ENCODE data around the gene CSDE1. TPM values are rescaled to one million over a fixed set of nuclear protein-coding genes. Genes with fewer than 3 reads are reported as not detected.

The CSDE1 gene
- total and polyA plus RNA-seq, 4 donors = 135 to 591 (median 294) TPM

DNA sequence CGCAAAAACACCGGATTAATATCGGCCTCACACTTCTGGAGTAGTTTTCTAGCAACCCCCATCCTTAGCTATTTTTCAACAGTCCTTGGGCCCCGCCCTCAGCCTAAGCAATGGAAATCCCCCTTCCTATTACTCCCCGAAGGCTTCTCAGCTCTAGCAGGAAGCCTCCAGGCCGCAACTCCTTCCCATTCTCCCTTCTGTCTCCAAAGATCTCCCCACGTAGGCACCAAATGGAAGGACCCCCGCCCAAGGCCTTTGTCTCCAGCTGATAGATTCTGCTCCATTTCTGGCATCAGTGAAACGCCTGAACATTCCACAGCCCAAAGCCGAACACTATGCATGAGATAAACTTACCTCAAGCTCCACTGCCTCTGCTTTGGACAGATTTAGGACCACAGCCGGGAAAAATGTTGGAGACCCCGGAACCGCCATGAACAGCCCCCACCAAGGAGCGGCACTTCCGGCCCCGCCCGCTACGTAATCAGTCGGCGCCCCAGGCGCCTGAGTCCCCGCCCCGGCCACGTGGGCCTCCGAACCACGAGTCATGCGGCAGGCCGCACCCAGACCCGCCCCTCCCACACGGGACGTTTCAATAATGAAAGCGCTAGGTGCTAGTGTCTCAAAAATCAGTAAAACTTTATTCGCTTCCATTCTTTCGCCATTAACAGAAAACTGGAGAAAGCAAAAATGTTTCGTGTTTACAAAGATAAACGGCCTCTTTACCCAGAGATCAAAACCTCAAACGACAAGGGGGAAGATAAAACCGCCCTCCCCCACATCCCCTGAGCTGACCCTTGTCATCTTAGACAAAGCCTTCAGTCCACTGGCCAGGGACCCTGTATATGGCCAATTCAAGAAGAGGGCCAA is 41.2 kb downstream of the CSDE1 start, which contains the start of gene NRAS:
Gene NRAS (minus strand): TSS at position 468 of the 867 bp plus-strand sequence. CDS start 611 bp downstream, outside the sequence.
- Histone ChIP-seq H3K27ac (ENCODE audit: low read depth in 1 of 2, low read length in 1 of 2) (peak within 1 kb of the TSS; percentile 93 to 95), H3K9me3 (ENCODE audit: control insufficient read depth in 4 of 4, insufficient read depth in 3 of 4, low read length in 3 of 4) (no peaks in the 10 kb centered on the region), H3K36me3 (ENCODE audit: control insufficient read depth in 4 of 4, insufficient read depth in 4 of 4, low read length in 4 of 4) (peaks cover 17 to 53% (median 42%) of the 10 kb centered on the region in 4 donors), H3K4me1 (ENCODE audit: control insufficient read depth in 5 of 5, insufficient read depth in 5 of 5, low read length in 5 of 5) (peaks cover 0 to 11% (median 3%) of the 10 kb centered on the region in 5 donors), H3K27me3 (ENCODE audit: control insufficient read depth in 3 of 3, insufficient read depth in 3 of 3, low read length in 2 of 3) (no peaks in the 10 kb centered on the region), H3K4me3 (peak within 1 kb of the TSS; percentile 76), H3K9ac (ENCODE audit: insufficient read depth in 1 of 2, low read length in 2 of 2) (peak within 1 kb of the TSS; percentile 98)
- 0 to 1% methylated on average over 38 of the region's 38 CpGs for whole genome bisulfite sequencing, 2 donors
- TF ChIP-seq, protein P1, sequence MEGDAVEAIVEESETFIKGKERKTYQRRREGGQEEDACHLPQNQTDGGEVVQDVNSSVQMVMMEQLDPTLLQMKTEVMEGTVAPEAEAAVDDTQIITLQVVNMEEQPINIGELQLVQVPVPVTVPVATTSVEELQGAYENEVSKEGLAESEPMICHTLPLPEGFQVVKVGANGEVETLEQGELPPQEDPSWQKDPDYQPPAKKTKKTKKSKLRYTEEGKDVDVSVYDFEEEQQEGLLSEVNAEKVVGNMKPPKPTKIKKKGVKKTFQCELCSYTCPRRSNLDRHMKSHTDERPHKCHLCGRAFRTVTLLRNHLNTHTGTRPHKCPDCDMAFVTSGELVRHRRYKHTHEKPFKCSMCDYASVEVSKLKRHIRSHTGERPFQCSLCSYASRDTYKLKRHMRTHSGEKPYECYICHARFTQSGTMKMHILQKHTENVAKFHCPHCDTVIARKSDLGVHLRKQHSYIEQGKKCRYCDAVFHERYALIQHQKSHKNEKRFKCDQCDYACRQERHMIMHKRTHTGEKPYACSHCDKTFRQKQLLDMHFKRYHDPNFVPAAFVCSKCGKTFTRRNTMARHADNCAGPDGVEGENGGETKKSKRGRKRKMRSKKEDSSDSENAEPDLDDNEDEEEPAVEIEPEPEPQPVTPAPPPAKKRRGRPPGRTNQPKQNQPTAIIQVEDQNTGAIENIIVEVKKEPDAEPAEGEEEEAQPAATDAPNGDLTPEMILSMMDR (IDR thresholded peaks at IDR 0.05; ENCODE audit: control extremely low read depth, extremely low read depth) = no peak
- DNase-seq = peak; percentile 94 to 96 (median 95)
- peak; percentile 99 for ATAC-seq (ENCODE audit: insufficient read depth, low FRiP score)

DNA sequence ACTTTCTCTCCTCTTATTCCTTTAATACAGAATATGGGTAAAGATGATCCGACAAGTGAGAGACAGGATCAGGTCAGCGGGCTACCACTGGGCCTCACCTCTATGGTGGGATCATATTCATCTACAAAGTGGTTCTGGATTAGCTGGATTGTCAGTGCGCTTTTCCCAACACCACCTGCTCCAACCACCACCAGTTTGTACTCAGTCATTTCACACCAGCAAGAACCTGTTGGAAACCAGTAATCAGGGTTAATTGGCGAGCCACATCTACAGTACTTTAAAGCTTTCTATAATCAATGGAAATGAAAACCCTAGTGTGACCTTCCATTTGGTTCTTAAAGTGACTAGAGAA is 41.9 kb downstream of the CSDE1 start:
- Histone ChIP-seq H3K4me1 (ENCODE audit: control insufficient read depth in 5 of 5, insufficient read depth in 5 of 5, low read length in 5 of 5) (peaks cover 0 to 11% (median 3%) of the 10 kb centered on the region in 5 donors), H3K27ac (ENCODE audit: low read depth in 1 of 2, low read length in 1 of 2) (peak overlapping the region; percentile 93 to 95), H3K4me3 (peak overlapping the region; percentile 76), H3K36me3 (ENCODE audit: control insufficient read depth in 4 of 4, insufficient read depth in 4 of 4, low read length in 4 of 4) (peaks cover 19 to 48% (median 38%) of the 10 kb centered on the region in 4 donors), H3K9me3 (ENCODE audit: control insufficient read depth in 4 of 4, insufficient read depth in 3 of 4, low read length in 3 of 4) (no peaks in the 10 kb centered on the region), H3K27me3 (ENCODE audit: control insufficient read depth in 3 of 3, insufficient read depth in 3 of 3, low read length in 2 of 3) (no peaks in the 10 kb centered on the region), H3K9ac (ENCODE audit: insufficient read depth in 1 of 2, low read length in 2 of 2) (peak overlapping the region; percentile 98)
- DNase-seq (no peak), ATAC-seq (ENCODE audit: insufficient read depth, low FRiP score) (no peak)
- 33 to 46% methylated on average over 4 of the region's 4 CpGs for WGBS, 2 donors
- TF ChIP-seq, protein P1 (IDR thresholded peaks at IDR 0.05; ENCODE audit: control extremely low read depth, extremely low read depth) = no peak

DNA sequence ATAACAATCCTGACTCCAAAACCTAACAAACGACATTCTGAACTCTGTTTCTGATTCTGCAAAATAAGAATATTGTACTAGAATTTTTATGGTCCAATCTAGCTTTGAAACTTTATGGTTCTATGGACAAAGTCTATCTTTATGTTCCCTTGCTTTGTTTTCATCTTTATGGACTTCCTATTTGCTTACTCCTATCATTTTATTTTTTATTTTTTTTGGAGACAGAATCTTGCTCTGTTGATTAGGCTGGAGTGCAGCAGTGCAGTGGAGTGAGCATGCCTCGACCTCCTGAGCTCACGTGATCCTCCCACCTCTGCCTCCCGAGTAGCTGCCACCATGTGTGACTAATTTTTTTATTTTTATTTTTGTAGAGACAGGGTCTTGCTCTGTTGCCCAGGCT is 44.8 kb downstream of the CSDE1 start:
- TF ChIP-seq, protein P1 (IDR thresholded peaks at IDR 0.05; ENCODE audit: control extremely low read depth, extremely low read depth) = no peak

More for the DNA sequence above, 44.8 kb downstream of the CSDE1 start:
- no peak for ATAC-seq (ENCODE audit: insufficient read depth, low FRiP score)
- H3K36me3 ChIP-seq (ENCODE audit: control insufficient read depth in 4 of 4, insufficient read depth in 4 of 4, low read length in 4 of 4) = peaks cover 15 to 43% (median 26%) of the 10 kb centered on the region in 4 donors
- no peak overlapping the region for H3K27ac ChIP-seq (ENCODE audit: low read depth in 1 of 2, low read length in 1 of 2)
- H3K4me1 ChIP-seq (ENCODE audit: control insufficient read depth in 5 of 5, insufficient read depth in 5 of 5, low read length in 5 of 5) = peaks cover 0 to 11% (median 3%) of the 10 kb centered on the region in 5 donors
- H3K4me3 ChIP-seq = no peak overlapping the region
- H3K9me3 ChIP-seq (ENCODE audit: control insufficient read depth in 4 of 4, insufficient read depth in 3 of 4, low read length in 3 of 4) = no peaks in the 10 kb centered on the region
- DNase-seq = no peak
- H3K27me3 ChIP-seq (ENCODE audit: control insufficient read depth in 3 of 3, insufficient read depth in 3 of 3, low read length in 2 of 3) = no peaks in the 10 kb centered on the region
- WGBS, 2 donors = 89 to 94% methylated on average over 4 of the region's 4 CpGs
- no peak overlapping the region for H3K9ac ChIP-seq (ENCODE audit: insufficient read depth in 1 of 2, low read length in 2 of 2)

Data from lung (tissue), 12 donors.